ENCODE data around the gene PDGFC. TPM values are rescaled to one million over a fixed set of nuclear protein-coding genes. Genes with fewer than 3 reads are reported as not detected.

PDGFC gene
- total and polyA plus RNA-seq, 2 of the 13 experiments (the other 11 are each of a cell fraction or from before 2014, with no cell fraction given), result 4.6 to 9.1 TPM

GRCh38 chr4:156829201-156829873 lies 142.3 kb downstream of the PDGFC start:
- Histone ChIP-seq H3K9me3 (ENCODE audit: low read length) (no peaks in the 10 kb centered on the region), H3K9ac (ENCODE audit: insufficient read depth, low read depth, low read length) (no peak overlapping the region), H3K79me2 (ENCODE audit: insufficient read depth, low read length) (no peaks in the 10 kb centered on the region), H3K4me3 (replicated peaks in 1 of 3; ENCODE audit: insufficient read depth in 1 of 3, low read depth in 2 of 3, low read length in 3 of 3) (no peak overlapping the region), H3K27ac (ENCODE audit: extremely low read length, insufficient read depth, low read length) (no peak overlapping the region), H3K4me2 (ENCODE audit: low read depth, low read length) (no peak overlapping the region), H4K20me1 (ENCODE audit: insufficient read depth, low read length) (no peaks in the 10 kb centered on the region), H3K27me3 (ENCODE audit: control insufficient read depth in 1 of 2, insufficient read depth in 2 of 2, low read length in 2 of 2) (no peaks in the 10 kb centered on the region; a peak in 1 of 5 replicates), H2AFZ (ENCODE audit: low read length) (no peak overlapping the region), H3K36me3 (replicated peaks in 1 of 2; ENCODE audit: control insufficient read depth in 1 of 2, insufficient read depth in 2 of 2, low read length in 2 of 2) (no peaks in the 10 kb centered on the region), H3K4me1 (ENCODE audit: insufficient read depth, low read length) (no peaks in the 10 kb centered on the region)
- intact Hi-C loops (cut with micrococcal nuclease; ENCODE audit: unreplicated experiment) (no loop called here), in situ Hi-C loops (cut with HindIII; ENCODE audit: extremely low pct_ligation_motif_present, low pct_unique_long_range_greater_than_20kb) (no loop called here)
- ATAC-seq (no peak), FAIRE-seq (no peak), DNase-seq (ENCODE audit: low spot score) (no peak)
- ChIA-PET CTCF (ENCODE audit: low intra/inter-chr PET ratio, low total read pairs) (no interaction called here), POLR2A (no interaction called here)
- 87% methylated on average over 4 of the region's 4 CpGs for WGBS (ENCODE audit: low lambda C conversion rate)
- BruUV-seq (replicated peaks), result no TSS peak
- TF ChIP-seq SMAD9 (CRISPR knock-in tag; IDR thresholded peaks at IDR 0.05), result no peak
- TF ChIP-seq ZKSCAN5 (CRISPR knock-in tag; IDR thresholded peaks at IDR 0.05), result no peak
- no peak for TF ChIP-seq GTF3A (CRISPR knock-in tag; conservative IDR thresholded peaks at IDR 0.05)
- TF ChIP-seq SRF (IDR thresholded peaks at IDR 0.05; ENCODE audit: low read depth, low read length), result no peak
- TF ChIP-seq ZFP82 (CRISPR knock-in tag; IDR thresholded peaks at IDR 0.05; ENCODE audit: borderline replicate concordance), result no peak
- no peak for TF ChIP-seq HOXD1 (CRISPR knock-in tag; IDR thresholded peaks at IDR 0.05)
- no peak for TF ChIP-seq ZBTB39 (CRISPR knock-in tag; IDR thresholded peaks at IDR 0.05)
- TF ChIP-seq ZNF142 (CRISPR knock-in tag; IDR thresholded peaks at IDR 0.05), result no peak
- no peak for TF ChIP-seq CEBPB (IDR thresholded peaks at IDR 0.05; ENCODE audit: borderline replicate concordance, low read depth, low read length)
- no peak for TF ChIP-seq NAIF1 (CRISPR knock-in tag; IDR thresholded peaks at IDR 0.05; ENCODE audit: borderline replicate concordance)
- no peak for TF ChIP-seq ZNF772 (CRISPR knock-in tag; IDR thresholded peaks at IDR 0.05)
- TF ChIP-seq ZNF232 (CRISPR knock-in tag; IDR thresholded peaks at IDR 0.05; ENCODE audit: borderline replicate concordance), result no peak
- no peak for TF ChIP-seq SOX5 (CRISPR knock-in tag; IDR thresholded peaks at IDR 0.05; ENCODE audit: borderline replicate concordance)
- TF ChIP-seq ZNF580 (CRISPR knock-in tag; IDR thresholded peaks at IDR 0.05; ENCODE audit: borderline replicate concordance, low read depth), result no peak
- TF ChIP-seq ZNF451 (CRISPR knock-in tag; IDR thresholded peaks at IDR 0.05), result no peak
- TF ChIP-seq ZFX (CRISPR knock-in tag; IDR thresholded peaks at IDR 0.05; ENCODE audit: low read depth), result no peak
- TF ChIP-seq PCBP1 (IDR thresholded peaks at IDR 0.05; ENCODE audit: borderline replicate concordance, low read depth, low read length), result no peak
- no peak for TF ChIP-seq RXRA (CRISPR knock-in tag; IDR thresholded peaks at IDR 0.05)

All from HepG2 (cell line).